Colonic mucosa (tissue), 4 donors: ENCODE results near the gene NFKBIB. TPM values are rescaled to one million over a fixed set of nuclear protein-coding genes. Genes with fewer than 3 reads are reported as not detected.

Experiments used
- DNase-seq: peaks from one replicate; pipeline ENCODE4 v3.0.0-alpha.2; 2020
- H3K27ac ChIP-seq: fragments of 200-600 bp; one replicate; pipeline ENCODE4 v1.8.0; 2021
- H3K27me3 ChIP-seq: fragments of 200-600 bp; one replicate; pipeline ENCODE4 v1.8.0; 2021
- H3K36me3 ChIP-seq: fragments of 200-600 bp; one replicate; pipeline ENCODE4 v1.8.0; 2021
- H3K4me1 ChIP-seq: fragments of 200-600 bp; one replicate; pipeline ENCODE4 v1.8.0; 2021; ENCODE audit warnings: mild to moderate bottlenecking
- H3K4me3 ChIP-seq: fragments of 200-600 bp; one replicate; pipeline ENCODE4 v1.8.0; 2021
- H3K9ac ChIP-seq, 2 donors: one replicate each; pipeline ENCODE4 v1.7.0; 2013; ENCODE audit warnings: control low read depth in 2 of 2, low read depth in 2 of 2, low read length in 2 of 2
- H3K9me3 ChIP-seq: fragments of 200-600 bp; one replicate; pipeline ENCODE4 v1.8.0; 2021
- intact Hi-C: fragments of 100-400 bp; cut with DNase I; formaldehyde crosslinking; loops from one replicate; pipeline ENCODE4 v1.14.1; 2022
- total RNA-seq, 2 donors: library from RNA; stranded (reverse); fragmentation: NEBNext Ultra II Directional in 1 of 2; extraction: Animal tissue kit (Norgen Biotek cat#: 25700) in 1 of 2; gene quantifications; one replicate each; pipeline ENCODE4 v1.2.1, GENCODE V29; 2021
- TF ChIP-seq, protein P1 (sequence below): fragments of 200-600 bp; IDR thresholded peaks from one replicate; pipeline ENCODE4 v1.8.0; 2022; ENCODE audit warnings: antibody characterized with exemption, mild to moderate bottlenecking
- donor health status: healthy.
- donor health status: DM: no; HTN: no; CAD: no.
- donor health status: DM: no; HTN: no; CAD: no.

NFKBIB gene
- total RNA-seq, 2 donors from 2014 or later = 40.7 to 52.4 TPM

DNA sequence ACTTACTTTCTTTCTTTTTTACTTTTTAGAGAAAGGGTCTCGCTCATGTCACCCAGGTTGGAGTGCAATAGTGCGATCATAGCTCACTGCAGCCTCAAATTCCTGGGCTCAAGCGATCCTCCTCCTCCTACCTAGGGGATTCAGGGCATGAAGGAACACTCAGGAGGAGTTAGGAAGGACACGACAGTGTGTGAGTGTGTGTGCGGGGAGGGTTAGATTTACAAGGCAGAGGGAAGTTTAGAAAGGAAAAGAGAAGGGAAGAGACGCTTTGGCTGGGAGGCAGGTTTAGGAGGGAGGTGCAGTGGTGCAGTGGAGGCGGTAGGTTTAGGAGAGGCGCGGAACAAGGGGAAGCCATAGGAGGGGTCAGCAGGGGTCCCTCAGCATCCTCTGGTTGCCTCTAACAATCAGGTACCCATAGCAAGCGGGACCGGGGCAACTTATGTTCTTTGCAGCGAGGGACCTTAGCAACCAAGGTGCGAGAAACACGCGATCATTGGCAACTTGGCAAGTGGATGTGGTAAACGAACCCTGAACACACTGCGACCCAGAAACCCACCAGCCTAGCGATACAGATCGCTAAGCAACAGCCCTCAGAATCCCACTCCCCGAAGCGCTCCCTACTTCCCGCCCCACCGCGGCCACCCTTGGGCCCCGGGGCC, 852 bp upstream of the NFKBIB start:
- intact Hi-C loops = no loop called here
- TF ChIP-seq, protein P1, sequence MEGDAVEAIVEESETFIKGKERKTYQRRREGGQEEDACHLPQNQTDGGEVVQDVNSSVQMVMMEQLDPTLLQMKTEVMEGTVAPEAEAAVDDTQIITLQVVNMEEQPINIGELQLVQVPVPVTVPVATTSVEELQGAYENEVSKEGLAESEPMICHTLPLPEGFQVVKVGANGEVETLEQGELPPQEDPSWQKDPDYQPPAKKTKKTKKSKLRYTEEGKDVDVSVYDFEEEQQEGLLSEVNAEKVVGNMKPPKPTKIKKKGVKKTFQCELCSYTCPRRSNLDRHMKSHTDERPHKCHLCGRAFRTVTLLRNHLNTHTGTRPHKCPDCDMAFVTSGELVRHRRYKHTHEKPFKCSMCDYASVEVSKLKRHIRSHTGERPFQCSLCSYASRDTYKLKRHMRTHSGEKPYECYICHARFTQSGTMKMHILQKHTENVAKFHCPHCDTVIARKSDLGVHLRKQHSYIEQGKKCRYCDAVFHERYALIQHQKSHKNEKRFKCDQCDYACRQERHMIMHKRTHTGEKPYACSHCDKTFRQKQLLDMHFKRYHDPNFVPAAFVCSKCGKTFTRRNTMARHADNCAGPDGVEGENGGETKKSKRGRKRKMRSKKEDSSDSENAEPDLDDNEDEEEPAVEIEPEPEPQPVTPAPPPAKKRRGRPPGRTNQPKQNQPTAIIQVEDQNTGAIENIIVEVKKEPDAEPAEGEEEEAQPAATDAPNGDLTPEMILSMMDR = no peak
- Histone ChIP-seq H3K27ac (peak overlapping the region; percentile 81), H3K9ac (peak overlapping the region; percentile 86 to 95), H3K4me1 (no peaks in the 10 kb centered on the region), H3K9me3 (no peaks in the 10 kb centered on the region), H3K27me3 (no peaks in the 10 kb centered on the region), H3K36me3 (no peaks in the 10 kb centered on the region), H3K4me3 (peak overlapping the region; percentile 90)
- DNase-seq = peak; percentile 40

DNA sequence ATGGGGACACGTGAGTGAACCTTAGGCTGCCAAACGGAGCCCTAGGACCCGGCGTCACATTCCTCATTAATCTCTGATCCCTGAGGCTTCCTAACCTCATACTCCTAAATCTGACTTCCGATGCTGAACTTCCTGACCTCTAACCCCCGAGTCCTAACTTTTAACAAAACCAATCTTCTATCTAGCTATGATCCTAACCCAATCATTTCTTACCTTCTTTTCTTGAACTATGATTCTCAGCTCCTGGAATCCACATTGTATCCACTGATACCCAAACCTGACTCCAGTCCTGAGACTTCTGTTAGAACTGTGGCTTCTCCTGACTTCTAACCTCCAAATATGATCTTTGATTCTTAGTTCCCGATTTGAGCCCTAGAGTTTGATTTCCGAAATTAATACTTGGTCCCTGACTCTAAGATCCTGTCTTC, 447 bp downstream of the NFKBIB start:
- Histone ChIP-seq H3K4me1 (no peaks in the 10 kb centered on the region), H3K27ac (peak overlapping the region; percentile 81), H3K9ac (peak overlapping the region; percentile 81 to 95), H3K36me3 (no peaks in the 10 kb centered on the region), H3K4me3 (peak overlapping the region; percentile 90), H3K9me3 (no peaks in the 10 kb centered on the region), H3K27me3 (no peaks in the 10 kb centered on the region)
- TF ChIP-seq, protein P1 = no peak
- intact Hi-C loops = no loop called here
- no peak for DNase-seq

DNA sequence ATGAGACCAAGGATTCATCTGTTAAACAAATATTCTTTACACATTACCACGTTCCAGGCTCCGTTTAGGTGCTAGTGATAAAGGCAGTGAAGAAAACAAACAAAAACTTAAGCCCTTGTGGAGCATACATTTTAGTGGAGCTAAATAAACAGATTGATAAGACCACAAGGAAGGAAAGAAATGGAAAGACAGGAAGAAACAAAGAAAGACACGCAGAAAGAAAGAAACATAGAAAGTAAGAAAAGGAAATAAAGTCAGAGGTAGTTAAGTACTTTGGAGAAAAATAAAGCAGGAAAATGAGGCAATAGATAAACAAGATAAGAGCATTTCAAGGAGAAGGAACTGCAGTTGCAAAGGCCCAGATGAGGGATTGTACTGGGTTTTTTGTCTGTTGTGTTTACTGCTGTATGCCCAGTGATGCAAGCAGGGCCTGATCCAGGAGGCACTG, 998 bp downstream of the NFKBIB start:
- H3K27me3 ChIP-seq = no peaks in the 10 kb centered on the region
- no peak for DNase-seq
- no peaks in the 10 kb centered on the region for H3K9me3 ChIP-seq
- H3K36me3 ChIP-seq = no peaks in the 10 kb centered on the region
- no peak overlapping the region for H3K9ac ChIP-seq
- intact Hi-C loops = no loop called here
- H3K4me3 ChIP-seq = no peak overlapping the region
- no peak overlapping the region for H3K27ac ChIP-seq
- no peaks in the 10 kb centered on the region for H3K4me1 ChIP-seq
- TF ChIP-seq, protein P1 = no peak

DNA sequence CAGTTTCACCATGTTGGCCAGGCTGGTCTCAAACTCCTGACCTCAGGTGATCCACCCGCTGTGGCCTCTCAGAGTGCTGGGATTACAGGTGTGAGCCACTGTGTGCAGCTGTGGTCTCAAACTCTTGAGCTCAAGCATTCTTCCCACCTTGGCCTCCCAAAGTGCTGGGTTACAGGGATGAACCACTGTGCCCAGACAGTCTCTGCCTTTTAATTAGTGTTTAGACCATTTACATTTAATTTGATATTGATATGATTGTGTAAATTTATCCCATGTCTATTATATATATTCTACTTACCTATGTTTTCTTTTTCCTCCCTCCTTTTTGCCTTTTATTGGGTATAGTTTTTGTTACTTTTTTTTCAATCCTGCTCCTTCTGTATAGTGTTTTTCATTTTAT, 1.9 kb downstream of the NFKBIB start:
- no peak overlapping the region for H3K9ac ChIP-seq
- no peak for DNase-seq
- no peaks in the 10 kb centered on the region for H3K27me3 ChIP-seq
- no peaks in the 10 kb centered on the region for H3K4me1 ChIP-seq
- no peaks in the 10 kb centered on the region for H3K9me3 ChIP-seq
- no peaks in the 10 kb centered on the region for H3K36me3 ChIP-seq
- H3K4me3 ChIP-seq = no peak overlapping the region
- no peak overlapping the region for H3K27ac ChIP-seq
- TF ChIP-seq, protein P1 = no peak
- intact Hi-C loops = no loop called here

DNA sequence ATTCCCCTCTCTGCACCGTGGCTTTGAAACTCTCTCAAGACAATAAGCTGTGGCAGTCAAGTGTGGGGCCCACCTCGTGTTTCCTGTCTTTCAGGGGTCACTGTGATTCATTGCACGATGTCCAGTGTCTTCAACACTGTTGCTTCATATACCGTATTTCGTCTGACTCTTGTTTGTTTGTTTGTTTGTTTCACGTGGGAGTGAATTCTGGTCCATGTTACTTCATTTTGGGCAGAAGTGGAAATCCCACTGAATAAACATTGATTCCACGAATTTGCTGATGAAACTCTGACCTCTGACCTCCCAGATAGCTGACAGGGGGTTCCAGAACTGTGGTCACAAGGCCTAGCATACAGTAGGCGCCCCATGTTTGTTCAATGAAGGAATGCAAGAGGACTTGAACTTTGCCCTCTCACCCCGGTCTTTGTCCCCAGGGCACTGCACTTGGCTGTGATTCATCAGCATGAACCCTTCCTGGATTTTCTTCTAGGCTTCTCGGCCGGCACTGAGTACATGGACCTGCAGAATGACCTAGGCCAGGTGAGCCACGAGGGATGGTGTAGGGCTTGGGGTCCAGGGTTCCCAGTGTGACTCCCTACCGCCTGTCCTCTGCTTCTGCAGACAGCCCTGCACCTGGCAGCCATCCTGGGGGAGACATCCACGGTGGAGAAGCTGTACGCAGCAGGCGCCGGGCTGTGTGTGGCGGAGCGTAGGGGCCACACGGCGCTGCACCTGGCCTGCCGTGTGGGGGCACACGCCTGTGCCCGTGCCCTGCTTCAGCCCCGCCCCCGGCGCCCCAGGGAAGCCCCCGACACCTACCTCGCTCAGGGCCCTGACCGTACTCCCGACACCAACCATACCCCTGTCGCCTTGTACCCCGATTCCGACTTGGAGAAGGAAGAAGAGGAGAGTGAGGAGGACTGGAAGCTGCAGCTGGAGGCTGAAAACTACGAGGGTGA, 5.1 kb downstream of the NFKBIB start:
- Histone ChIP-seq H3K27me3 (no peaks in the 10 kb centered on the region), H3K9me3 (no peaks in the 10 kb centered on the region), H3K27ac (no peak overlapping the region), H3K36me3 (no peaks in the 10 kb centered on the region), H3K4me1 (no peaks in the 10 kb centered on the region), H3K9ac (no peak overlapping the region), H3K4me3 (no peak overlapping the region)
- intact Hi-C loops = no loop called here
- no peak for DNase-seq
- TF ChIP-seq, protein P1 = no peak
